ENCODE data around the gene PLEKHA7.

GRCh38 chr11:16958833-16959232, 55.4 kb downstream of the PLEKHA7 start:
- no peak for TF ChIP-seq TAF1 (IDR thresholded peaks at IDR 0.05; ENCODE audit: borderline replicate concordance, low read depth, low read length)
- no peak for TF ChIP-seq POLR2AphosphoS5 (IDR thresholded peaks at IDR 0.05; ENCODE audit: low read depth, low read length)

Measured in GM12892 (cell line).